ENCODE results near the gene LRMDA.

- TF ChIP-seq RXRA (IDR thresholded peaks at IDR 0.05; ENCODE audit: insufficient read depth, low read depth, low read length), result no peak
- TF ChIP-seq CTCF (IDR thresholded peaks at IDR 0.05; ENCODE audit: control extremely low read depth in 1 of 3, insufficient read depth in 1 of 3, low read depth in 1 of 3, low read length in 3 of 3), result no peak
- no peak for TF ChIP-seq RAD21 (IDR thresholded peaks at IDR 0.05 in 1 of 2, conservative IDR thresholded peaks at IDR 0.05 in 1 of 2; ENCODE audit: low read depth in 2 of 2, low read length in 2 of 2)
- TF ChIP-seq SRF (IDR thresholded peaks at IDR 0.05; ENCODE audit: low read depth, low read length), result no peak
These were observed 1005.6 kb downstream of the LRMDA start for GRCh38 chr10:76436981-76437380.
